Measurements from ENCODE around the gene MKNK2. TPM values are rescaled to one million over a fixed set of nuclear protein-coding genes. Genes with fewer than 3 reads are reported as not detected.

MKNK2 gene
- total RNA-seq, 4 donors from 2014 or later, result 224 to 367 (median 251) TPM

DNA sequence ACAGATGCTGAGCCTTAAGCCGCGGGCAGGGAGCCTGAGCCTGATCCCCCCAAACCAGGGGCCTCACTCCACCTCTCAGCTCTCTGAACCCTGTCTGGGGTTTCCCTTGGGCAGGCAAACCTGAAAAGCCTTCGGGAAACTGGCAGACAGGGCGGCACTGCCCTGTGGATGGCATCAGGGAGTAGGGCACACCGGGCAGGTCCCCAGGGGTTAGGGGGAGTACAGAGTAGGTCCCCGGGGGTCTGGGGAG lies 9.7 kb downstream of the MKNK2 start:
- no peak overlapping the region for H3K4me3 ChIP-seq (ENCODE audit: low read depth, poor library complexity, severe bottlenecking)
- TF ChIP-seq POLR2A (IDR thresholded peaks at IDR 0.05), result no peak
- TF ChIP-seq, protein P1, sequence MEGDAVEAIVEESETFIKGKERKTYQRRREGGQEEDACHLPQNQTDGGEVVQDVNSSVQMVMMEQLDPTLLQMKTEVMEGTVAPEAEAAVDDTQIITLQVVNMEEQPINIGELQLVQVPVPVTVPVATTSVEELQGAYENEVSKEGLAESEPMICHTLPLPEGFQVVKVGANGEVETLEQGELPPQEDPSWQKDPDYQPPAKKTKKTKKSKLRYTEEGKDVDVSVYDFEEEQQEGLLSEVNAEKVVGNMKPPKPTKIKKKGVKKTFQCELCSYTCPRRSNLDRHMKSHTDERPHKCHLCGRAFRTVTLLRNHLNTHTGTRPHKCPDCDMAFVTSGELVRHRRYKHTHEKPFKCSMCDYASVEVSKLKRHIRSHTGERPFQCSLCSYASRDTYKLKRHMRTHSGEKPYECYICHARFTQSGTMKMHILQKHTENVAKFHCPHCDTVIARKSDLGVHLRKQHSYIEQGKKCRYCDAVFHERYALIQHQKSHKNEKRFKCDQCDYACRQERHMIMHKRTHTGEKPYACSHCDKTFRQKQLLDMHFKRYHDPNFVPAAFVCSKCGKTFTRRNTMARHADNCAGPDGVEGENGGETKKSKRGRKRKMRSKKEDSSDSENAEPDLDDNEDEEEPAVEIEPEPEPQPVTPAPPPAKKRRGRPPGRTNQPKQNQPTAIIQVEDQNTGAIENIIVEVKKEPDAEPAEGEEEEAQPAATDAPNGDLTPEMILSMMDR (IDR thresholded peaks at IDR 0.05), result no peak
- intact Hi-C loops (cut with DNase I; ENCODE audit: low total_unique reads), result no loop called here
- 60 to 69% methylated on average over 4 to 5 of the region's 6 CpGs for WGBS, 2 donors
- DNase-seq (ENCODE audit: low spot score in 2 of 2), result no peak

DNA sequence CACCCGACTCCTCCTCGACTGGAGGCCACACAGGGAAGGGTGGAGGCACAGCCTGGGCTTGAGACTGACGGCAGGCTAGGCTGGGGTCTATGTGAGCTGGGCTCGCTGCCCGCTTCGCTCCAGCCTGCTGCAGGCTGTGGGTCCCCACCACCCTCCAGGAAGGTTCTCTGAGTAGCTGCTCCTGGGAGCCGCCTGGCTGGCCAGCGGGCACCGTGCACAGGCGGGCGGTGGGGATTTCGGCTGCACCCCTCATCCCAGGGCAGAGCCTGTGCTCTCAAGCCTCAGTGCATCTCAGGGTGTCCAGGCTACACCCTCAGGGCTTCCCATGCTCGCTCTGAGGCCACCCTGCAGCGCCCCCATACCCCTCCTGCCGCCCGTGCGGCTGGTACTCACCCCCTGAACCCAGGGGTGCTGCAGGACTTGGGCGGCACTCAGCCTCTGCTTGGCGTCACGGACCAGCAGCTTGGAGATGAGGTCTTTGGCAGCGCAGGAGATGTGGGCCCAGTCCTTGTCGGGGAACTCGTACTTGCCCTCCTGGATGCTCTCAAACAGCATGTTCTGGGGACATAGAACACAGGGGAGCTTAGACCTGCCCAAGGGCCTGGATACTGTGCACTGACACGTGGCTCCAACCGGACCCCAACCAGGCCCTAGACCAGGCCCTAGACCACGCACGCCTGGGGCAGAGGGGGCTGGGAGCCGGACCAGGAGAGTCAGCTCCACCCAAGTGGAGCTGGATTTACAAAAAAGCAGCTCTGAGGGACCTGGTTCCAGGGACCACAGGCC lies 10.2 kb downstream of the MKNK2 start:
- DNase-seq (ENCODE audit: low spot score in 2 of 2), result no peak
- no peak overlapping the region for H3K4me3 ChIP-seq (ENCODE audit: low read depth, poor library complexity, severe bottlenecking)
- intact Hi-C loops (cut with DNase I; ENCODE audit: low total_unique reads), result no loop called here
- 77 to 92% methylated on average over 24 to 26 of the region's 28 CpGs for WGBS, 2 donors
- TF ChIP-seq, protein P1 (IDR thresholded peaks at IDR 0.05), result no peak
- no peak for TF ChIP-seq POLR2A (IDR thresholded peaks at IDR 0.05)

- H3K4me3 ChIP-seq (ENCODE audit: low read depth, poor library complexity, severe bottlenecking), result no peak overlapping the region
- TF ChIP-seq, protein P1 (IDR thresholded peaks at IDR 0.05), result no peak
- TF ChIP-seq POLR2A (IDR thresholded peaks at IDR 0.05), result no peak
- WGBS, 2 donors, result 59 to 80% methylated on average over 7 to 17 of the region's 20 CpGs
- DNase-seq (ENCODE audit: low spot score in 2 of 2), result peak in 1 of 2 donors; percentile 15
- intact Hi-C loops (cut with DNase I; ENCODE audit: low total_unique reads), result no loop called here
Measured at GRCh38 chr19:2039959-2040646, 10.9 kb downstream of the MKNK2 start.

- WGBS, 2 donors, result 80 to 81% methylated on average over 21 to 29 of the region's 30 CpGs
- intact Hi-C loops (cut with DNase I; ENCODE audit: low total_unique reads), result no loop called here
- TF ChIP-seq, protein P1 (IDR thresholded peaks at IDR 0.05), result no peak
- TF ChIP-seq POLR2A (IDR thresholded peaks at IDR 0.05), result no peak
- DNase-seq (ENCODE audit: low spot score in 2 of 2), result no peak
- H3K4me3 ChIP-seq (ENCODE audit: low read depth, poor library complexity, severe bottlenecking), result no peak overlapping the region
Measured at GRCh38 chr19:2039089-2039958, 11.7 kb downstream of the MKNK2 start.

- intact Hi-C loops (cut with DNase I; ENCODE audit: low total_unique reads), result no loop called here
- 88 to 90% methylated on average over 38 to 40 of the region's 44 CpGs for WGBS, 2 donors
- no peak for TF ChIP-seq POLR2A (IDR thresholded peaks at IDR 0.05)
- TF ChIP-seq, protein P1 (IDR thresholded peaks at IDR 0.05), result no peak
- DNase-seq (ENCODE audit: low spot score in 2 of 2), result peak in 1 of 2 donors; percentile 13
- H3K4me3 ChIP-seq (ENCODE audit: low read depth, poor library complexity, severe bottlenecking), result no peak overlapping the region
Measured at GRCh38 chr19:2038284-2039088, 12.6 kb downstream of the MKNK2 start.

Data from lower leg skin (tissue), 4 donors.